Mesenteric fat pad (tissue), 1 donor: Measurements from ENCODE around the gene ZFAND2B. TPM values are rescaled to one million over a fixed set of nuclear protein-coding genes. Genes with fewer than 3 reads are reported as not detected.

ENCODE experiments used
- DNase-seq: peaks from one replicate; pipeline ENCODE4 v3.0.0-alpha.2; 2020; ENCODE audit warnings: low spot score
- total RNA-seq: library from RNA; stranded (reverse); fragmentation: NEBNext Ultra II Directional; extraction: Animal tissue kit (Norgen Biotek cat#: 25700); gene quantifications from one replicate; pipeline ENCODE4 v1.2.1, GENCODE V29; 2021
- donor health status: DM: yes; HTN: yes; CAD: no.

Gene ZFAND2B
- total RNA-seq, 1 donor from 2014 or later: 31.3 TPM

DNA sequence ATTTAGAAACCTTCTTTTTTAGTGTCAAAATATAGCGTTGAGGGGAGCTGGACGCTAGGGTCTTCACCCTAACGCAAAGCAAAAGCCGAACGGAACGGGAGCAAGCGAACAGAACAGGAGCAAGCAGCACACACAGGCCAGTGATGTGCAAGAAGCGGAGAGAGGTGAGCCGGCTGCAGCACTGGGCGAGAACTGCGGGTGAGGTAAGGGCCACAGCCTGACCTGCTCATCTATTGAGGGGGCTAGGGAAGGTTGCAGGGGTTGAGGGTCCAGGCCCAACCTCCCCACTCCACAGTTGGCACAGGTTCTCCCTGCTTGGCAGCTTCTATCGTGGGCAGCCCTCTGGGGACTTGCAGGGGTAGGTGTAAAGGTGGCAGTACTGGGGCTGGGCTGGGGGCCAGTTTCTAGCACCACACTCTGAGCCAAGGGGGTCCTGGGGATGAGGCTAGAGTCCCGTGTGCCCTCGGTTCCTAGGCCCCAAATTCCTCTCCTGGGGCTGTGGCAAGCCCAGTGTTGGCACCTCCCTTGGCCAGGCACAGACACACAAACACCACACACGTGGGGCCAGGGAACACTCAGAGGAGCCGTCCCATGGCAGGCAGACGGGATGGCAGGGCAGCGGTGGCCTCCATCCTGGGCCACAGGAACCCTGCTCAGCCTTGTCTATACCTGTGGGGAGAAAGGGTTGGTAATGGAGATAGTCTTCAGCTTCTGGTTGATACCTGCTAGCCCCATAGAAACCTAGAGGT, 13.4 kb downstream of the ZFAND2B start:
- DNase-seq: no peak

DNA sequence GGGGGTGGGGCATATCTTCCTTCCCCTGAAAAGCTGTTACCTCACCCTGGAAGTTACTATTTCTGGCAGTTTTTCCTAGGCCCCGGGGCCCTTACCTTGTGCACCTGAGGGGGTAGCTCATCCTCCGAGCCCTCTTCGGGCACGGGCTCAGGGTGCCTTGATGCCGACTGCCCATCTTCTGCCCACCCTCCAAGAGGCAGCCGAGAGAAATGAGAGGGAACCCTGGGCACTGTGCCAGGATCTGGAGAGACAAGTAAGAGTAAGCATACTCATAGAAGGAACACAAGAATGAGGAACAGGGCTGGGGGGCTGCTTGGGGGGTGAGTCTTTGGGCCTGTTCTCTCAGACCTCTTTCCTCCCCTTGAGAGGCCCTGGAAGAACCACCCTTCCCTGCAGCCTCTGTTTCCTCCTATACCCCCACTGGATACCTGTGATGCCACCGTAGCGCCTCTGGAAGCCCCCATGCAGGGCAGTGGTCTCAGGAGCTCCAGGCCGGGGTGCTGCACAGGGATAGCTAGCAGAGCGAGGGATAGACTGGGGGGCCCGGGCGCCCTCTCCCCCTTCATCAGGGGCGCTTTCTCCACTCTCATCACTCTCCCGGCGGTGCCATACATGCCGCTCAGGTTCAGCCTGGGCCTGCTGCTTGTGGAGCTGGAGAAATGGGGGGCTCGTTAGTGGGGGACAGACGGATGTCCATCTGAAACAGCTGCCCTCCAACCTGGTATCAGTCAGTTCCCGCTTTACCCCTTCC, 14.2 kb downstream of the ZFAND2B start:
- no peak for DNase-seq

DNA sequence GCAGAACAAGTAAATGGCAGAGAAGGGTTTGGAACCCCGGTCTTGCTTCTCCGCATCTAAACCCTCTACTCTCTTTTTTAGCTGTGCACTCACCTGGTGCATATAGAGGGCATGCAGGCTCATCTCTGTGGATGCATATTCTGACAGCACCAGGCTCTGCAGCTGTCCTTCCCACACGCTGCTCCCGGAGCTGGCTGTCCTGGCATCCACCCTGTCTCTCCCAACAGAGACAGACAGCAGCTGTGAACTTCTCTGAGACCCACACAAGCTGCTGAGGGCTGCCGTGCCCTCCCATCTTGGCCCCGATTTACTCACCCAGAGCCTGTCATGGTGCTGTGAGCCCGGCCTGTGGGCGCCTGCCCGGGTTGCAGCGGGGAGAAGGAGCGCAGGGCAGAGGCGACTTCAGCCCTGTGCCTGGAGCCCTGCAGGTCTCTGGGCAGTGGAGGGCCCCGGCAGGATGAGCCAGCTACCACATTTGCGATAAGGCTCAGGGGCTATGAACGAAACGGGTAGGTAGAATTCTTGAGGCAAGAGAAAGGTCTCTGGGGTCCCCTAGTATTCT, 15.5 kb downstream of the ZFAND2B start:
- DNase-seq: no peak

DNA sequence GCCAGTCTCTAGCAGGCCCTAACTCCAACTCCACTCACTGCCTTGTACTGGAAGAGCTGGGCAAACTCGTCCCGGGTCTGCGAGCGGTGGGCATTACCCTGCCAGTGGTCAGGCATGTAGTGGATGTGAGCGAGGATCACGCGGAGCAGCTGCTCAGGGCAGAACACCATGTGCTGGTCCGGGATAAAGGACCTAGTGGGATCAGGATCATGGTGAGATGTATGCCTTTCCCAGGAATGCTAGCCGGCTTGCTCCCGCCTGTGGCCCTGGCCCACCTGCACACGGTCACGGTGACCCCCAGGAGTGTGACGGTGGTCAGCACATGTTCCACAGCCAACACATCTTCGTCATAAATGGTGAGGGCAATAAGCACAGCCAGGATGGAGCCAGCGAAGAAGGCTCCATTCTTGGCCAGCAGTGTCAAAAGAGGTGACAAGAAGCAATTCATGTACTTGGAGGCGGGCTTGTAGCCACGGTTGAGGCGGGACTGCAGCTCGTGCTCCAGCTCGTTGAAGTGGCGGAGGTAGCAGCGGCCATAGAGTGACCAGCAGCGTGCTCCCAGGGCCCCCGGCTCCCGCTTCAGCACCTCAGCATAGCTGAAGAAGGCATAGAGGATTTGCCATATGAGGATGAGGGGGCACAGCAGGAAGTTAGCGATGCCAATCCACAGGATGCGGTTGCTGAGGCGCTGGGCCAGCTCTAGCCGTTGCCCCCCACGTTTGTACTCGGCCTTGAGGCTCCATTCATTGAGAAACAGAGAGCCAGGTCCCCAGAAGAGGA, 17.4 kb downstream of the ZFAND2B start:
- DNase-seq: no peak

DNA sequence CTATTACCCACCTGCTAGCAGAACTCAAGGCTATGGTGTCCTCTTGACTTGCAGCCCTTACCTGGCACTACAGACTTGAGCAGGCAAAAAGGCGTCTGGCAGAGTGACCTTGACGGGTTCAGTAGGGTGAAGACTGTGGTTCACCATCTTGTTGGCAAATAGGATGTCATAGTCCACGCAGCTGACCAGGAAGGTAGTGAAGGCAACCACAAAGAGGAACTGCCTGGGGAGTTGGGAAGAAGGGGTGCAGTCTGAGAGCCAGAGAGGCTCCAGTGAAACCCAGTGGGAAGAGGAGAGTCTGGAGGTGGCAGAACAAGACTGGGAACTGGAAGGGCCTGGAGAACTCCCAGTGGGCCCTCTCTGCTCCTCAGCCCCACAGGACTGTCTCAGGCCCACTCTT, 18.8 kb downstream of the ZFAND2B start:
- no peak for DNase-seq

DNA sequence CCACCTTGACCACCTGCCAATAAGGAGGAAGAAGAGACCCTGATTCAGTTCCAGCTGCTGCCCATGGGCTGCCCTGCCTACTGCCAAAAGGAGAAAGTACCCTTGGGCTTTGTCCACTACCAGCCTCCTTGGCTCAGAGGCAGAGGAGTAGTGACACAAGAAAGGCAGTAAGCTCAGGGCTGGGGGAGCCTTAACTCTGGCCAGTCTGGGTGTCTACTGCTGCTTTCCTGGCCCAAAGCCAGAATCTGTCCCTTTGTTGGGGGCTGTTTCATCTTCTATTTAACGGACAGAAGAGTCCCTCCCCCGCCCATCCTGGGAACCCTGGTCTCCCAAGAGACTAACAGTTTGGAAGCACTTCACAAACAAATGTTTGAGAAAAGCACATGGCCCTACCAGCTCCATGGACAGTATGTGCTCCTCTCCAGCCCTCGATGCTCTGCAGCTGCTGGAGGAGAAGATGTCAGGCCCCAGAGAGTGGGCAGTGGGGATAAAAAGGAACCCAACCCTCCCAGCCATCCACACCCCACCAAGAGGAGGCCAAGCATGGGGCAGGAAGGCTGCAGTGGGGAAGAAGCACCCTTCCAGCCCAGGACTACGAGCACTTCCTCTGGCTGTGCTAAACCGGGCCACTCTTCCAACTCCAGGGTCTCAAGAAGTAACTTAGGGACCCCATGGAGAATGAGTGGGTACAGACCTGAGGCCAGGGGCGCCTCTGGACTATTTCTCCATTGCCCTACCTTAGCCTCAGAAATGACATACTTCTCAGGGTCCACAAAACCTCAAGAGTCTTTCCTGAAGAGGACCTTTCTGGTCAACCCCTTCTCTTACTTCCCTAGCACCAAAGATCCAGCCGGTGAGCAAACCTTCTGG, 21.7 kb downstream of the ZFAND2B start:
- no peak for DNase-seq

DNA sequence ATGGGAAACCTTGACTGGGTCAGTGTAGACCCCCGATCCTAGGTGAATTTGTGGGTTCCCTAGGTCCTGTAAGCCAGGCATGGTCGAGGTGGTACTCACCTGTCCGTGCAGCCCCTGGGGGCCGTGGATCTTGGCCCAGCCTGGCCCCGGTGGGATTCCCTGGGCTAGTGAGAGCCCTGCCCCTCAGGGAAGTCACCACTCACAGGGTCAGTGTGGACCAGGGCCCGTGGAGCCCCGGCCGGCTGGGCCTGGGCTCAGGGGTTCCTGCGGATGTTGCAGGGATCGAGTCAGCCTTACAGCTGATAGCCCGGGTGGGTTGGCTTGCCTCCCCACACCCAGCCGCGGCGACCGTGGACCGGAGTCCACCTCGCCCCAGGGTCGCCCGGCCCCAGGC, 22.3 kb downstream of the ZFAND2B start:
- no peak for DNase-seq

DNA sequence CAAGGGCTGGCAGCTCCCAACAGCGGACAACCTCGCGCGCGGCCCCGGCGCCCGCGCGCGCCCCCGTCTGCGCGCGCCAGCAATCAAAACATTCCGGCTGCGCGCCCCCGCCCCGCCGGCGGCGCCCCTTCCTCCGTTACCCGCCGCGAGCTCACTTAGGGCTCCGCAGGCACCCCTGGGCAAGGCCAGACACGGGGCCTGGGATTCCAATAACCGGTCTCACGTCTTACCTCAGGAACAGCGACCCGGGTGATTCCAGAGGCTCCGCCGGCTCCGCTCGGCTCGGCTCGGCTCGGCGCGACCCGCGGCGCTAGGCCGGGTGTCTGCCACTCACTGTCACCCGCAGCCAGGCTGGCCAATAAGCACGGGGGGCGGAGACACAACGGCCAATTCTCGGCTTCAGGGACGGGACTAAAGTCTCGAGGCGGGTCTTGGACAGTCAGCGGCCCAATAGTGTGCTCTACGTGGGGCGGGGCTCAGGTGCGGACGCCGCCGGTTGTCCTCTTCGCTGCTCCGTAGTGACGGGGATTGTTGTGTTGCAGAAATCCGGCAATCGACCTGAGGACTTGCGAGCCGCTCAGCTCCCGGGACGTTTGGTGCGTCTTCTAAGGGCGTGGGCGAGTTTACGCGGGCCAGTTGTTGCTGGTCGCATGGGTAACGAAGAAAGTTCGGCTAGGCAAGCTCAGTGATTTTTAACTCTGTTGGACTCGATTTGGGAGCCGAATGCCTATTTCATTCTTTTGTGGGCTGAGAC, 22.9 kb downstream of the ZFAND2B start, which contains the start of the genes ANKZF1 and ATG9A:
TSS of gene ANKZF1 (plus strand) at position 502 of the 754 bp plus-strand sequence. CDS start 452 bp downstream, outside the sequence.
TSS of gene ATG9A (minus strand) at position 332 of the 754 bp plus-strand sequence. CDS start 1,612 bp downstream, outside the sequence.
- DNase-seq: peak; percentile 98

DNA sequence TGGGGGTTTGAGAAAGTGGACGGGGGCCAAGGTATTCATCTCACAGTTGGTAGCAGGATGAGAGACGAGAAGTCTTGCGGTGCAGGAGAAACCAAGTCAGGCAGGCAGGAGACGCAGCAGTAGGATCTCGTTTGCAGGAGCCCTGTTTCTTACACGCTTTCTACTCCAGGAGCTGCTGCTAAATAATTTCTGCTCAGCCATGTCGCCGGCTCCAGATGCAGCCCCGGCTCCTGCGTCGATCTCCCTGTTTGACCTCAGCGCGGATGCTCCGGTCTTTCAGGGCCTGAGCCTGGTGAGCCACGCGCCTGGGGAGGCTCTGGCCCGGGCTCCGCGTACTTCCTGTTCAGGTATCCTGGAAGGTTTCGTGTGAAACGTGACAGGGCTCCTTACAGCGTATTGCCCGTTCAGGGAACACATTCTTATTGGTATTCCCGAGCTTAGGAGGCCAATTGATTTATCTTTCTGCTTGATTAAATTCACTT, 23.5 kb downstream of the ZFAND2B start:
- DNase-seq: no peak

DNA sequence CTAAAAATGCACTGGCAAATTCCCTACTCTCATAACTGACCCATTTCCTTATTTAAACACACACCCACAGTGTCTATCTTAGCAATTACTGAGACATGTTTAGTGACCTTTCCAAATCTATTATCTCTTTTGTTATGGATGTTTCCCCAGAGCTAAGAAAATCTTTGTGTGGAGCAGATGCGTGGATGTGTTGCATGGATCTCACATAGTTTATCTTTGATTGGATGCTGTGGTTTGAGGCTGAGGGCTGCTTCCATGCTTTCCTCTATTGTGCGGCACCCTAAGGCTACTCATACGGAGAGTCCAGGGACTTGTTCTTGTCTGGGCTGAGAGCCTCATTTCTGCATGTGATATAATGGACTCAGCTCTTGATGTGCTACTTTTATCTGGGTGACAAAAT, 27.7 kb downstream of the ZFAND2B start:
- DNase-seq: no peak

DNA sequence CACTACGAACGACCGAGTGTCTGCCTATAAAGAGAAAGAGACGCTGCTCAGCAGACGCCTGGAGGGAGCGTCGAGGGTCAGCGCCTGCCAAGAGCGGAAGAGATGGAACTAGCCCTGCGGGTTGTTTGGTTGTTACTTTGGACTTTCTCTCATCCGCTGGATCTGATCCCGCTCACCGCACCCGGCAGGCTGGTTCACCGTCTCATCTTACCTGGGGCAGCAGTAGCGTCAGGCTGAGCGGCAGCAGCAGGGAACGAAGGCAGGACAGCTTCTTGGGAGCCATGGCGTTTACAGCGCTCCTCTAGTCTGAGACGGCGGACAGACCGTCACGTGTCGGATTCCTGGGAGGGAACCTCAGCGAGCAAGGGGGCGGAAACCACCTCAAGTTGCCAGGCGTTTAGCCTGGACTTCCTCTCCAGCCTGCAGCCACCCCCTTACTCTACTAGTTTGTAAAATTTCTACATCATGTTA, 36.7 kb downstream of the ZFAND2B start:
- DNase-seq: no peak

DNA sequence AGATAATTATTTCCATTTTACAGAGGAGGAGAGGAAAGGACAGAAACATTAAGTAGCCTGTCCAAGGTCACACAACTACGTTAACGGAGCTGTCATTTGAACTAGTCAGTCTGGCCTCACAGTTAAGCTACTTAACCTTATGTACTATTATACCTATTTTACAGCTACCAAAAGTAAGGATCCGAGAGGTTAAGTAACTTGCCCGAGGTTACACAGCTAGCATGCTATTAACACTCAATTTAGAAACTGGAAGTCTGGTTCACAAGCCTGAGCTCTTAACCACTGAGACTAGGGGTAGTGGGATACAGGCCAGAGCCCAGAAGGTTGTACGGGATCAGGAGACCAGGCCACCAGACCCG, 38.2 kb downstream of the ZFAND2B start:
- no peak for DNase-seq

DNA sequence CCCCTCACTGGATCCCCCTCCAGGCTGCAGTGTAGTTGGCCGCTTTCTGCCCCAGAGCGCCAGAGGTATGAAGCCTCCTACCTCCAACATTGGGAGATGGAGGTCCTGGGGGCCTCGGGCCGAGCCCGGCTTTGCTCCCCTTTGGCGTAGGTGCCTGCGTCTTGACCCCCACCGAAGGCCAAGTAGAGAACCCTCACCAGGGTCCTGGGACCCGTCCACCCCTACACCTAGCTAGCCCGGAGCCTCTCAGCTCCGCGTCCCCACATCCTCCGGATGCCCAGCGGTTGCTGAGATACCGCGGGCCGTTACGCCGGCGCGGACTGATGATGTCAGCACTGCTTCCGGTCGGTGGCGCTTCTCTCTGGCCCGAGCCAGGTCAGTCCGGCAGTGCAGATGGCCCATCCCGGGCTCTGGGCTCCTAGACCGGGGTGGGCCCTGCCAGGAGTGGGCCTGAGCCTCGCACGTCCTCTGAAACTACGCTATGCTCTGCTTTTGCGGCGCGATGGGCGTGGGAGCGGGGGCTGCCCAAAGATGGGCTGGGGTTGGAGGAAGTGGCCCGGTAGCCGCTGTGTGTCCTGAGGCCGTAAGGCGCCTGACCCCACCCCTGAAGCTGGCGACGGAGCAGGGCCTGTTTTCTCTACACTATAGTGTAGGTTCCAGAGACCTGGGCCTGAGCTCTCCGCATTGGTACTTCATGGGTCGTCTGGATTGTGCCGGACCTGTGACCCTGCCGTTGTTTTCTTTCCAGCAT, 38.7 kb downstream of the ZFAND2B start, which contains the start of the genes GLB1L and STK16:
TSS of gene GLB1L (minus strand) at position 297 of the 751 bp plus-strand sequence. CDS start 1,871 bp downstream, outside the sequence.
TSS of gene STK16 (plus strand) at position 332 of the 751 bp plus-strand sequence. CDS start 521 bp downstream, outside the sequence.
- DNase-seq: peak; percentile 99

DNA sequence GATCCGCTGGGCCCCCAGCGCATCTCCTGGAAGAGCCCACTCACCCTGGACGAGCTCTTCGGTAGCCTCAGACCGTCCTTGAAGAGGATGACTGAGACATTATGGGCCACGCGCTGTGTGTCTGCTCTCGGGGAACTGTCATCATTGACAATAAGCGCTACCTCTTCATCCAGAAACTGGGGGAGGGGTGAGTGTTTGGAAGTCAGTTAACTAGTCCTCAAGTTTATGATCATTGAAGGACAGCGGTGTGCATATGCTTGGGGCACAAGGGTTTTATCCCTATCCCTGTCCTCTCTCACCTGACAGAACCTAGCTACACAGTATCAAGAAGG, 39.3 kb downstream of the ZFAND2B start:
- no peak for DNase-seq

DNA sequence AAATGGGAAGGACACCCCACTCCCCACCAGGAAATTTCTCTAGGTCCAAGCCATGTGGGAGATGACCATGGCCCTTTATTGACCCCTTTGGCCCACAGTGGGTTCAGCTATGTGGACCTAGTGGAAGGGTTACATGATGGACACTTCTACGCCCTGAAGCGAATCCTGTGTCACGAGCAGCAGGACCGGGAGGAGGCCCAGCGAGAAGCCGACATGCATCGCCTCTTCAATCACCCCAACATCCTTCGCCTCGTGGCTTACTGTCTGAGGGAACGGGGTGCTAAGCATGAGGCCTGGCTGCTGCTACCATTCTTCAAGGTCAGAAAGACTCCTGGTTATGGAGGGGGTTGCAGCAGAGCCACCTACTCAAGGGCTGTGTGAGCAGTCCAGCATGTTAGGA, 40.0 kb downstream of the ZFAND2B start:
- no peak for DNase-seq

DNA sequence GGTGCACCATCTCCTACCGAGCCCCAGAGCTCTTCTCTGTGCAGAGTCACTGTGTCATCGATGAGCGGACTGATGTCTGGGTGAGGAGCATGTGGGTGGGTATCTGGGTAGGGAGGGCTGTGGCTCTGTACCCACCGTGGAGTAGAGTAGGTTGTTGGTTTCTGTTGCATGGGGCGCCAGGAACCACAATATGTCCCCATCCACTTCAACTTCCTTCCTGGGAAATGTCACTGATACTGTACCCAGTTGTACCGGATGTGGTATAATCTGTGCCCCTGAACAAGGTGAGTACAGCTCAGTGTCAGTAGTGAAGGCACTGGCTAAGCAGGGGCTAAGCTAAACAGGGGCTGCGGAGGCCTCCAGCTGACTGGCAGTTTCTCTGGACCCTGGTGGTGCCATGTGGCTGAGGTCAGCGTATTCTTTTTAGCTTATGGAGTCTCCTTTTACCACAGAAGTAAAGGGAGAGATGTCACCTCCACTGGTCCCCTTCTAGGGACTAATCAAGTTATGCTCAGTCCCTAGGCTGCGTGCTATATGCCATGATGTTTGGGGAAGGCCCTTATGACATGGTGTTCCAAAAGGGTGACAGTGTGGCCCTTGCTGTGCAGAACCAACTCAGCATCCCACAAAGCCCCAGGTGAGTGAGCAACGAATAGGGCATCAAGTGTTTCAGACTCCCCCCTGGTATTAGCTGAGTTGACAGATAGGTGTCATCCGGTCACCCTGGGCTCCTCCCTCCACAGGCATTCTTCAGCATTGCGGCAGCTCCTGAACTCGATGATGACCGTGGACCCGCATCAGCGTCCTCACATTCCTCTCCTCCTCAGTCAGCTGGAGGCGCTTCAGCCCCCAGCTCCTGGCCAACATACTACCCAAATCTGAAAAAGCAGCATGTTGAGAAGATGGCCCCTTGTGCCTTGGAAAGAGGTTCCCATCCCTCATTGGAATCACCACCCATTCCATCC, 41.4 kb downstream of the ZFAND2B start:
- DNase-seq: no peak

DNA sequence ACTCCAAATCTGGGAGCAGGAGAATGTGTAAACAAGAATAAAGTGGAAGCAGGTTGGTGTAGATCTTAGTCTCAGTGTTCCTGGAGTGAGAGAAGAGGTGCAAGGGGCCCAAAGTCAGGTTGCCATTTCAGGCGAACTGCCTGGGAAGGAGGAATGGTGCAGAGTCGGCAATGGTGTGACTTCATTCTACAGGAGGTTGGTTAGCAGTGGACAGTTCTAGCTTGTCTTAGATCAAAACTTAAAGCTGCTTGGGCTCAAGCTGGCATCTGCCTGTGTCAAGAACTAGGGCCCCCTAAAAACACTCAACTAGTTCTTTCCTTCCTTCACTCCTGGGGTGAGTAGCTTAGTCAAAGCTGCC, 42.2 kb downstream of the ZFAND2B start:
- no peak for DNase-seq
